HG02981 (cell line): Measurements from ENCODE around the gene SLC30A1.

Source experiments
- ATAC-seq: cut with Tn5 transposase; IDR thresholded peaks from one replicate; pipeline ENCODE4 v1.9.1; 2021; ENCODE audit warnings: mild to moderate bottlenecking, moderate library complexity; ENCODE audit not compliant: unreplicated experiment

SLC30A1 gene

GRCh38 chr1:211609120-211610024 is 30.4 kb upstream of the SLC30A1 start:
- ATAC-seq, result no peak

GRCh38 chr1:211607754-211608473 is 29.0 kb upstream of the SLC30A1 start:
- no peak for ATAC-seq

DNA sequence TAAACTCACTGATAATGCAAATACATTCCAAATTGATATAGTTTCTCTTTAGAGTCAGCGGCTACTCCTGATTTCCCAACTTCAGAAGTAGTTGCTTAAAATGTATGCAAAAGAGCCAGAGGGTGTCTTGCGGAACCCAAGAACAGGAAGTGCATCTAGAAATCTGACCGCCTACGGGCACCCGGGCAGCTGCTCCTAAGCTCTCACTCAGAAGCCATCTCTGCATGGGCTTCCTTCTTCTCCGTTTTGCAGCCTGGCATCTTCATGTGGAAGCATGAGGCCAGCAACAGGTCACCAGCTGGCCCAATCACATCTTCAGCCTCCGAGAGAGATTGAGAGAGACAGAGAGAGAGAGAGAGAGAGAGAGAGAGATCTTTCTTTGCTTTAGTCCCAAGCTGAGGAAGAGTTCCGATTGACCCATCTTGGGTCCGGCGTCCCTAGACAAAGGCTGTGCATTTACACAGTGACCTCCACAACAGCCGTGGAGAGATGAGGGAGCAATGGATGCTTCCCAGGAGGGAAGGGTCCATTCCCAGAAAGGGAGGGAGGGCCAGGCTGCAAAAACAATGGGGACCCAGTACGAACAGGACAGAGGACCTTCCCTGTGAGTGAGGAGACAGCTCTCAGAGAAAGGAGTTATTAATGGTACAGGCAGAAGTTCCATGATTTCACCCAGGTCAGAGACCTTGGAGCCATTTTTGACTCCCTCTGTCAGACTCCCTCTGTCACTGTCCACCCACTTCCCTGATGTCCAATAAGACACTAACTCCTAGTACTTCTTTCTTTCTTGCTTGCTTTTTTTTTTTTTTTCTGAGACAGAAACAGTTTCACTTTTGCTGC is 28.2 kb upstream of the SLC30A1 start:
- peak; percentile 94 for ATAC-seq

GRCh38 chr1:211606332-211606913 is 27.5 kb upstream of the SLC30A1 start:
- no peak for ATAC-seq

DNA sequence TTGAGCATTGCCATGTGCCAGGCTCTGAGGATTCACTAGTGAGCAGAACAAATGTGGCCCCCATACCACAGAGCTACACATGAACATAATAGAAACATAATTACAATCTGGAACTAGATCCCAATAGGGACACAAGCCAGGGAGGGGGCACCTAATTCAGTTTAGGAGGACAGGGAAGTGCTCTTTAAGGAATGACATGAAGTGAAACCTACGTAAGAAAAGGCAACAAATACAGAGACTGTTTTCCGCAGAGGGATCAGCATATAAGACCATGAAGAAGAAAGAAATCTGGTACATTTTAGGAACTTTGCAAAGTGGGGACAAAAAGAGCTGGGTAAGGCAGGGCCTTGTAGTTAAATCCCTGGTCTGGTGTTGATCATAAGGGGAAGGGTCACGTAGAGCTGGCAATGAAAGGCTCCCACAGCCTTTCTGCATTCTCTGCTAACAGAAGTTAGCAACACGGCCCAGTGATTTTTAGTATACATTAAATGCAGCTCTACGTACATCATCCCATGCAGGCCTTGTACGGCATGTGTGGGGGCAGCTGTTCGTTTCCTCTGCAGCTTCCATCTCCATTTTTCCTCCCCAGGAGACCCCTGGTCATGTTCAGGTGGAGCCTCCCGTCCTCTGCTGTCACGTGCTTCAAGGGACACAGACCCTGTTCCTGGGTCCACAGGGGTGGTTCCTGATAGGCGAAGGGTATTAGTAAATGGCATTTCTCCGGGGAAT is 26.8 kb upstream of the SLC30A1 start:
- no peak for ATAC-seq

DNA sequence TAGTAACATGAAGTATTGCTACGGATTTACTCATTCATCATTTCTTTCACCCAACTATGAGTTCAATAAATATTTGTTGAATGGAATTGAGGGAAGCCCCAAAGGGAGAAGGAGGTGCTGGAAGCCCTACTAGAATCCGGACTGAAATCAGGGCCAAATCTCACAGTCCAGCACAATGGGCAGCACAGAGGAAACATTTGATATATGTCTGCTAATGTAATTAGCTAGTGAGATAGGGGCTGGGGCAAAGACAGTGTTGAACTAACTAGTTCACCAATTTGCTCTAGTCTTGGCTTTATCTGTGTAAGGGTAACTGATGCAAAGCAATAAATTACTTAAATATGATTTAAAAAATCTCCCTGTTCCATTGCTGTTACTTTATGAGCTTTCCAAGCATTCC is 26.1 kb upstream of the SLC30A1 start:
- ATAC-seq, result no peak

- no peak for ATAC-seq
Measured at GRCh38 chr1:211604548-211604947, 25.6 kb upstream of the SLC30A1 start.

DNA sequence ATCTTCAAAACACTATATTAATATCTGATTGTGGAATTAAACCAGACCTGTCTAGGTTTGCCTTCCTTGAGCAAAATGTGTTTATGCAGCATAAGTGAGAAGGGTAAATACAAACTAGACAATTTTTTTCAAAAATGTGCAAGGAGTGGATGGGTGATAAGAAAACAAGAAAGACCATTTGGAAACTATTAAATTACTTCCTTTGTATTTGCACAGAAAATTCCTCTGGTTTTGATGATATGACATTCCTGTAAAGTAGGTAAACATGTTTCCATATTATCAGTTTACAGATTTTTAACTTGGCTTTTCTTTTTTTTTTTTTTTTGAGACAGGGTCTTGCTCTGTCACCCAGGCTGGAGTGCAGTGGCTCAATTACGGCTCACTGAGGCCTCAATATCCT is 24.8 kb upstream of the SLC30A1 start:
- no peak for ATAC-seq

DNA sequence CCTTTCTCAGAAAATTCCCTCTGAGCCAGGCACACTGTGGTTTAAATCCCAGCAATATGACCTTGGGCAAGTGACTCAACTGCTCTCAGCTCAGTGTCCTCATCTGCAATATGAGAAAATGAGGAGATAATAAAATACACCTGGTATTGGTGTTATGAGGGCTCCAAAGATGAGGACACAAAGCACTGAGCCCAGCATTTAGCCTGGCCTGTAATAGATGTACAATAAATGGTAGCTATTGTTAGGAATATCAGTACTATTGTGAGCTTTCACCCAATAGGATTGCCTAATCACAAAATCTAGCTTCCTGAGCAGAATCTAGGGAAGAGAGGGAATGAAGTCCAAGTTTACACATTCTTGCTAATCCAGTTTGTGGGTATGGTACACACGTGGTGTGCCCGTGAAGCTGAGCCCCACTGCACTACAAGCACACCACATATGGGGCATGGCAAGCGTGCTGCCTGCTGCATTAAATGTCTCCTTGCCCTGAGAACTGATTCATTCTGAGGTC is 24.3 kb upstream of the SLC30A1 start:
- no peak for ATAC-seq

DNA sequence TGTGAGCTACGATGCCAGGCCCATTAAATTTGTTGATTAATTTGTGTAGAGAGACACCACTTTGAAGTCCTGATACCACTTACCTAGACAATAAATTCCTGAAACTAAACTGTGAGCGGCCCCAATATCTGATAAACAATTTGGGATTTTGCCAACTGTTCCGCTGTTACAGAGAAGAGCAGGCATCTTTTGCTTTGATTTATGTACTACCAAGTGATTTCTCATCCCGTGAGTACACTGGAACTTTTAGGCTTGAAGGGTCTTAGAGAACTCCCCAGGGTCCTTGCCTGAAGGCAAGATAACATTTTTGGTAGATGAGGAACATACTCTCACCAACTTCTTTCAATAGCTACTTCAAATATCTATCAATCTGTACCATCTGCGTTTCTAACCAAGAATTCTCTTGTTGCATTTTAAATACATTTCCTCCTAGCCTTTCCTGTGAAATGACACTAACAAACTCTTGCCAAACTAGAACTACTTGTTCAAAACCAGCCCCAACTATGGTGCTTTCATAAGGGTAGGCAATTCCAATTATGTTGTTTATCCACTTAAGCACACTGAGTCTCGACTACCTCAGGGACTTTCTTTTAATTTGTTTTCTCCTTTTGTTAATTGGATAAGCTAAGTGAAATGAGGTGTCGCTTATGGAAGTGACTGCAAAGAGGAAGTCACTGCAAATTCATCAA is 23.2 kb upstream of the SLC30A1 start:
- ATAC-seq, result no peak

DNA sequence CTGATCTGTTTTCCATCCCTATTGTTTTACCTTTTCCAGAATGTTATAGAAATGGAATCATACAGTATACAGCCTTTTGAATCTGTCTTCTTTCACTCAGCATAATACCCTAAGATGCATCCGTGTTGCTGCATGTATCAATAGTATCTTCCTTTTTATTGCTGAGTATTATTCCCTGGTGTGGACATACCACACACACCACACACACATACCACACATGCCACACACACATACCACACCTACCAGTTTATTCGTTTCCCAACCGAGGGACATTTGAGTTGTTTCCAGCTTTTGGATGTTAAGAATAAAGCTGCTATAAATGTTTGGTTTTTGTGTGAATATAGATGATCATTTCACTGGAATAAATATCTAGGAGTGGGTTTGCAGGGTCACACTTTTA is 22.2 kb upstream of the SLC30A1 start:
- no peak for ATAC-seq

- ATAC-seq, result no peak
Measured at GRCh38 chr1:211599250-211599649, 20.3 kb upstream of the SLC30A1 start.

DNA sequence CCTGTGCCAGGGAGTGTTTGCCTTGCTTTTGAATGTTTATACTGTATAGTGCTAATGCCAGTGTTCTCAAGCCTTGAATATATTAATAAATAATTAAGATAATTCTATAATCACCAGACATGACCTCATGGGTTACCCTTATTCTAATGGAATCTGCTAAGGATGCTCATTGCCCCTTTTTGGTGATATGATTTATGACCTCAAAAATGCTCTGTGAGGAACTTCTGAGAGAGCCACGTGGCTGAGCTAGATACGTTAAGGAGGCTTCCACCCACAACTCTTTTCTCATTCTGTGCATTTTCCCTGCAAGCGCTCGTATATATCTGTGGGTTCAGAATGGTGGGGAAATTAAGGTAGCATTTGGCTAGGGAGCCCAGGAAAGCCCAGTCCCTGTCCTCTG is 19.6 kb upstream of the SLC30A1 start:
- no peak for ATAC-seq

DNA sequence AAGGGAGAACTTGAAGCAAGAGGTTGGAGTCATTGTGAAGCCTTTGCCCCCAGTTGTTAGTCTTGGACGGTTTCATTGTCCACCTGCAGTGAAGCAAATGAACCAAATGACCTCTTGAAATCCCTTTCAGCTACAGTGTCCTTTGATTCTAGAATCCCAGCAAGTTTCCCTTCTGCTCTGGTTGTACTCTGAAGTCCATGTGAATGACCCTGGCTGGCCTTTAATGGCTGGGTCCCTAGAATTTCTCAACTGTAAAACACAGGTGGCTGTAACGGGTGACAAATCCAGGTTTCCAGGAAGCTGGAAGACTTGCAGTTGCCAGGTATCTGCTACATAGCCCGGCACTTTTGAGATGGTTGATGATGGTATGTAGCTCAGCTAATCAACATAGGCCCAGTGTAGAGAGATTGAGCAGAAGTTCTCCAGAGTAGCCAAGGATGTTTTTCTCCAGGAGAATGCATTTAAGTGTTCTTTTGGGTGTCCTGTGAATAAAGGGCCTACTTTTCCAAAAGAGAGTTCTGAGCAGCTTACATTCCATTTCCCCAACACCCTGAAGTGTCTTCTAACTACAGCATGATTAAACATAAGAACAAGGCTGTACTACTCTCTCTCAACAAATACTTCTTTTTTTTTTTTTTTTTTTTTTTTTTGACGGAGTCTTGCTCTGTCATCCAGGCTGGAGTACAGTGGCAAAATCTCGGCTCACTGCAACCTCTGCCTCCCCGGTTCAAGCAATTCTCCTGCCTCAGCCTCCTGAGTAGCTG is 17.6 kb upstream of the SLC30A1 start:
- ATAC-seq, result no peak

DNA sequence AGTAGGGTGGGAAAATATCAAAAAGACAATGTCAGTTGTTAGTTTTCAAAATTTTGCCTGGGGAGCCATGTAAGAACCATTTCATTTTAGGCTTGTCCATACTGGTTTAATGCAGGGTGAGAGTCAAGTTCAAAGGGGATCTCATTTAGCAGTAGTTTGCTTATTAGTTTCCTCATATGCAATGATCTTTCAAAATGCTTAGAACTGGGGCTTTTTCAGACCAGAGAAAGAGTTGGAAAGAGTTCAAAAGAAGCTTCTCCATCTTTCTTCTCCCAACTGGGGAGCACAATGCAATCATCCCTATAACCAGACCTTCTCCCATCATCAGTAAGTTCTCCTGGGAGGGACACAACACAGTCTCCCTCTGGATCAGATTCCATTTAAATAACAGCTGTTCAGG is 16.5 kb upstream of the SLC30A1 start:
- ATAC-seq, result no peak

- ATAC-seq, result no peak
Measured at GRCh38 chr1:211591980-211592493, 13.1 kb upstream of the SLC30A1 start.

GRCh38 chr1:211589782-211590721 is 11.1 kb upstream of the SLC30A1 start:
- no peak for ATAC-seq
